DND-41 (cell line): ENCODE measurements around the gene CCDC192.
"Not testable (repeated sequence)": the region's sequence is repeated elsewhere in the genome, so short reads cannot be mapped to it uniquely, and the experiment has no call there.

ENCODE experiments used
- ATAC-seq: fragments of 200-7000 bp; cut with Tn5 transposase; 3 replicates; pipeline ENCODE4 v1.9.1; 2021; ENCODE audit warnings: low read depth; ENCODE audit not compliant: insufficient read depth
- DNase-seq: peaks from one replicate; pipeline ENCODE4 v3.0.0-alpha.2; 2020
- H2AFZ ChIP-seq: 2 replicates; pipeline ENCODE4 v1.6.0; 2012; ENCODE audit warnings: low read depth, low read length
- H3K27ac ChIP-seq: 2 replicates; pipeline ENCODE4 v1.5.1; 2012; ENCODE audit warnings: low read length, inconsistent platforms
- H3K27me3 ChIP-seq: fragments of 200-600 bp; sonication (generic); 2 replicates; pipeline ENCODE4 v1.6.0; 2012; ENCODE audit warnings: low read length, mild to moderate bottlenecking, inconsistent platforms; ENCODE audit not compliant: insufficient read depth, poor library complexity
- H3K36me3 ChIP-seq: 2 replicates; pipeline ENCODE4 v1.5.1; 2012; ENCODE audit warnings: low read length, inconsistent platforms; ENCODE audit not compliant: insufficient read depth
- H3K4me1 ChIP-seq: 2 replicates; pipeline ENCODE4 v1.5.1; 2012; ENCODE audit warnings: mild to moderate bottlenecking, low read length; ENCODE audit not compliant: insufficient read depth
- H3K4me2 ChIP-seq: 2 replicates; pipeline ENCODE4 v1.6.0; 2012; ENCODE audit warnings: mild to moderate bottlenecking, moderate library complexity, low read length, inconsistent platforms; ENCODE audit not compliant: insufficient read depth
- H3K4me3 ChIP-seq, 2 experiments: fragments of 200-600 bp in 1 of 2; shearing (Covaris generic) in 1 of 2; 2 replicates each; pipeline ENCODE4 v1.5.1; 2012 to 2016; ENCODE audit warnings: inconsistent platforms in 2 of 2, low read length in 2 of 2, mild to moderate bottlenecking in 2 of 2, low read depth in 1 of 2, moderate library complexity in 1 of 2
- H3K79me2 ChIP-seq: 2 replicates; pipeline ENCODE4 v1.6.0; 2012; ENCODE audit warnings: low read length, inconsistent platforms; ENCODE audit not compliant: insufficient read depth
- H3K9ac ChIP-seq: 2 replicates; pipeline ENCODE4 v1.6.0; 2012; ENCODE audit warnings: low read depth, mild to moderate bottlenecking, inconsistent platforms, low read length, moderate library complexity
- H3K9me3 ChIP-seq: 2 replicates; pipeline ENCODE4 v1.5.1; 2012; ENCODE audit warnings: low read length, moderate library complexity, mild to moderate bottlenecking, inconsistent platforms; ENCODE audit not compliant: insufficient read depth, severe bottlenecking
- H4K20me1 ChIP-seq: 2 replicates; pipeline ENCODE4 v1.6.0; 2012; ENCODE audit warnings: low read length; ENCODE audit not compliant: insufficient read depth
- CTCF ChIP-seq: IDR thresholded peaks from 2 replicates; pipeline ENCODE4 v1.5.1; 2012; ENCODE audit warnings: borderline replicate concordance, low read length, moderate library complexity, mild to moderate bottlenecking; ENCODE audit not compliant: poor library complexity, severe bottlenecking; ENCODE audit errors: extremely low read depth
- EZH2 ChIP-seq: IDR thresholded peaks from 3 replicates; pipeline ENCODE4 v1.6.1; 2012; ENCODE audit warnings: borderline replicate concordance, low read depth, mild to moderate bottlenecking, moderate library complexity, low read length, inconsistent platforms; ENCODE audit not compliant: severe bottlenecking

The CCDC192 gene

GRCh38 chr5:127777957-127778356 is 74.8 kb downstream of the CCDC192 start:
- TF ChIP-seq EZH2 (no peak), CTCF (no peak)
- Histone ChIP-seq H3K79me2 (no peaks in the 10 kb centered on the region), H3K9me3 (no peaks in the 10 kb centered on the region), H3K27me3 (no peaks in the 10 kb centered on the region), H2AFZ (no peak overlapping the region), H3K9ac (no peak overlapping the region), H3K4me1 (no peaks in the 10 kb centered on the region), H3K27ac (no peak overlapping the region), H4K20me1 (no peaks in the 10 kb centered on the region), H3K4me3 (no peak overlapping the region), H3K36me3 (no peaks in the 10 kb centered on the region), H3K4me2 (no peak overlapping the region)
- ATAC-seq = no peak
- no peak for DNase-seq

DNA sequence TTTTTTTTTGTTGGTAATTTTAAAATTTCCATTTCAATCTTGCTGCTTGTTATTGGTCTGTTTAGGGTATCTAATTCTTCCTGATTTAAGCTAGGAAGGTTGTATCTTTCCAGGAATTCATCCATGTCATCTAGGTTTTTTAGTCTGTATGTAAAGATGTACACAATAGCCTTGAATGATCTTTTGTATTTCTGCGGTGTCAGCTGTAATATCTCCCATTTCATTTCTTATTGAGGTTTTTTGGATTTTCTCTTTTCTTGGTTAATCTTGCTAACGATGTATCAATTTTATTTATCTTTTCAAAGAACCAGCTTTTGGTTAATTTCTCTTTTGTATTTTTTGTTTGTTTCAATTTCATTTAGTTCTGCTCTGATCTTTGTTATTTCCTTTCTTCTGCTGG is 79.3 kb downstream of the CCDC192 start:
- not testable (repeated sequence) for H3K4me2 ChIP-seq, H3K27ac ChIP-seq, H3K27me3 ChIP-seq, H3K9ac ChIP-seq, H3K79me2 ChIP-seq, H2AFZ ChIP-seq, H4K20me1 ChIP-seq, H3K9me3 ChIP-seq, DNase-seq, H3K4me3 ChIP-seq, ATAC-seq, H3K4me1 ChIP-seq, H3K36me3 ChIP-seq

DNA sequence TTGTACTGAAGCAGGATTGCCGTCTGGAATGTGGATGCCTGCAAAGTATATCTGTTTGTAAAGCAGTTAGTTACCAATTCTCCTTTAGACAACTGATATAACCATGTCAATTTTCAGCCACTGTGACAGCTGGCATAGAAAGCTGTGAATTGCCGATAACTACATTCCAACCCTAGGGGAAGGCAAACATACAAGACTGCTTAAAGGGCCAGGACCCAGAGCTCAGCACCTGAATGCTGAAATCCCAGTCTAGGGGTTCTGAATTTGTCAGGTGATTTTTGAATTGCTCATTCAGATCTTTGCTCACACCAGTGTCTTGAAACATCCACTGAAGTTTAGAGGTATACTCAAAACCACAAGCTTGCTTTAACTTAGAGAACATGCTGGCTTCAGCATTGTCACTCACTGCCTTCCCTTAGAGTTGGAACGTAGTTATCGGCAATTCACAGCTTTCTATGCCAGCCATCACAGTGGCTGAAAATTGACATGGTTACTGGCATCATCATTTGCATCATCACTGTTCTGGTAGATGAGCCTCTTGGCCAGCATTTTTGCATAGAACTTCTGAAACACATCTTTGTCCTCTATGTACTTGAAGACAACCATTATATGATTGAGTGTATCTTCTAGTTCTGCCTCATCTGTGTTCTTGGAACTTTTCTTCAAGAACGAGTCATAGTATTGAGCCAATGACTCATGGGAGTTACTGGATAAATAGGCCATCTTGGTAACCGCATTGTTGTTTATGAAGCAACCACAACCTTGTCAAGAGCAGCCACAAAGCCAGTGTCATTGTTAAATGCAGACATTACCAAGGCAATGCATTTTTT is 82.1 kb downstream of the CCDC192 start:
- no peaks in the 10 kb centered on the region for H3K27me3 ChIP-seq
- H2AFZ ChIP-seq = no peak overlapping the region
- H3K4me3 ChIP-seq = no peak overlapping the region
- no peak overlapping the region for H3K9ac ChIP-seq
- no peak for TF ChIP-seq CTCF
- TF ChIP-seq EZH2 = no peak
- H3K9me3 ChIP-seq = no peaks in the 10 kb centered on the region
- no peaks in the 10 kb centered on the region for H3K36me3 ChIP-seq
- no peak overlapping the region for H3K27ac ChIP-seq
- H3K79me2 ChIP-seq = no peaks in the 10 kb centered on the region
- no peak for ATAC-seq
- no peaks in the 10 kb centered on the region for H3K4me1 ChIP-seq
- no peak for DNase-seq
- no peak overlapping the region for H3K4me2 ChIP-seq
- no peaks in the 10 kb centered on the region for H4K20me1 ChIP-seq

DNA sequence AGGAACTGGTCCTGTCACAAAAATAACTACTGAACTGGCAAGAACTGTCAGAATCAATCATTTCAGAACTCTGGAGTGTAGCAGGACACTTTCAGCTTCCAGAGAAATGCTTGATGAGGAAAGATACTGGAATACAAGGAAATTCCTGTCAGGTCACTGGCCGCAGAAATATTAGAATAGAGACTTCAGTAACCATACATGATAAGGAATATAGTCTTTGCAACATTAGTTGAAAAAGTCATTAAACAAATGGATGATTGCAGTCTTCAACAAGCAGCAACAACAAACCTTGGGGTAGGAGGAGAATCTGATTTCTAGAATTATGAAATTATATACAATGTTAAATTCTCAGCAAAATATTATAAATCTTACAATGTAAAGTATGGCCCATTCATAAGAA is 88.2 kb downstream of the CCDC192 start:
- Histone ChIP-seq H3K9me3 (peaks cover 8% of the 10 kb centered on the region), H3K36me3 (no peaks in the 10 kb centered on the region), H3K27ac (no peak overlapping the region), H3K4me2 (no peak overlapping the region), H3K4me1 (no peaks in the 10 kb centered on the region), H2AFZ (no peak overlapping the region), H3K9ac (no peak overlapping the region), H3K4me3 (no peak overlapping the region), H3K79me2 (no peaks in the 10 kb centered on the region), H4K20me1 (no peaks in the 10 kb centered on the region), H3K27me3 (no peaks in the 10 kb centered on the region)
- no peak for DNase-seq
- ATAC-seq = no peak
- no peak for TF ChIP-seq CTCF
- TF ChIP-seq EZH2 = no peak

GRCh38 chr5:127791908-127792307 is 88.7 kb downstream of the CCDC192 start:
- H3K9ac ChIP-seq, H3K36me3 ChIP-seq, H3K4me2 ChIP-seq, H3K79me2 ChIP-seq, H4K20me1 ChIP-seq, H3K27me3 ChIP-seq, H3K4me1 ChIP-seq, H3K9me3 ChIP-seq, ATAC-seq, H3K27ac ChIP-seq, H2AFZ ChIP-seq, H3K4me3 ChIP-seq, DNase-seq: not testable (repeated sequence)
